K562 (cell line): ENCODE measurements around the gene HNRNPF. TPM values are rescaled to one million over a fixed set of nuclear protein-coding genes. Genes with fewer than 3 reads are reported as not detected.

Source experiments
- CCAR2 ChIP-seq: fragments of 200-400 bp; formaldehyde crosslinking; IDR thresholded peaks from 2 replicates; pipeline ENCODE4 v1.6.1; 2017; ENCODE audit warnings: mild to moderate bottlenecking, low read depth, low read length
- CHD2 ChIP-seq: IDR thresholded peaks from 2 replicates; pipeline ENCODE4 v1.6.1; 2011; ENCODE audit warnings: low read depth, low read length
- CSDE1 ChIP-seq, 2 experiments: fragments of 450-650 bp; IDR thresholded peaks; 2 replicates each; pipeline ENCODE4 v1.6.1; 2016; ENCODE audit warnings: mild to moderate bottlenecking in 1 of 2
- DDX20 ChIP-seq: fragments of 450-650 bp; IDR thresholded peaks from 2 replicates; pipeline ENCODE4 v1.6.1; 2016; ENCODE audit warnings: missing genetic modification characterization, low read depth, mild to moderate bottlenecking, missing compliant biosample characterization, moderate library complexity
- FOXK2 ChIP-seq, 2 experiments: fragments of 450-650 bp; IDR thresholded peaks in 1 of 2; conservative IDR thresholded peaks in 1 of 2; 2 replicates each; pipeline ENCODE4 v1.6.1; 2016; ENCODE audit warnings: low read depth in 2 of 2, mild to moderate bottlenecking in 1 of 2
- GABPB2 ChIP-seq: fragments of 250-450 bp; sonication (Bioruptor Pico); conservative IDR thresholded peaks from 2 replicates; pipeline ENCODE4 v1.5.1; 2021; ENCODE audit warnings: mild to moderate bottlenecking
- HSF4 ChIP-seq: fragments of 250-450 bp; sonication (Bioruptor Pico); IDR thresholded peaks from 2 replicates; pipeline ENCODE4 v2.1.2; 2022; ENCODE audit warnings: mild to moderate bottlenecking, moderate library complexity, borderline replicate concordance
- JUND ChIP-seq, 2 experiments: IDR thresholded peaks; 2 replicates in 1 of 2; 3 replicates in 1 of 2; pipeline ENCODE4 v1.6.1; 2011; ENCODE audit warnings: borderline replicate concordance in 2 of 2, low read depth in 2 of 2, low read length in 2 of 2, improper control_type of control experiment in 1 of 2, missing biosample characterization in 1 of 2, missing genetic modification characterization in 1 of 2, missing genetic modification reagents in 1 of 2
- PML ChIP-seq: IDR thresholded peaks from 2 replicates; pipeline ENCODE4 v1.6.1; 2012; ENCODE audit warnings: low read length, inconsistent platforms
- TAF9B ChIP-seq: fragments of 450-650 bp; IDR thresholded peaks from 2 replicates; pipeline ENCODE4 v1.6.1; 2018; ENCODE audit warnings: mild to moderate bottlenecking; ENCODE audit not compliant: partially characterized antibody
- TCF7 ChIP-seq: sonication (generic); IDR thresholded peaks from 2 replicates; pipeline ENCODE4 v1.6.1; 2016; ENCODE audit warnings: antibody characterized with exemption, borderline replicate concordance
- THRAP3 ChIP-seq: fragments of 450-650 bp; IDR thresholded peaks from 2 replicates; pipeline ENCODE4 v1.6.1; 2016; ENCODE audit warnings: mild to moderate bottlenecking, inconsistent platforms, borderline replicate concordance
- U2AF1 ChIP-seq: fragments of 200-400 bp; formaldehyde crosslinking; optimal IDR thresholded peaks from 2 replicates; pipeline ENCODE3; 2017; ENCODE audit warnings: mild to moderate bottlenecking, low read depth, low read length, moderate library complexity
- ZBTB2 ChIP-seq: fragments of 450-650 bp; IDR thresholded peaks from 2 replicates; pipeline ENCODE4 v1.6.1; 2016; ENCODE audit warnings: antibody characterized with exemption
- polyA plus RNA-seq, 8 experiments: library from polyadenylated mRNA; depleted of rRNA in 4 of 8; stranded (reverse) in 5 of 8; unstranded in 3 of 8; fragments of >200 nt; fragmentation: Nextera tagmentation in 2 of 8; fragmentation: Illumina TruSeq in 1 of 8; extraction: Ambion mirVana in 2 of 8; extraction: Trizol in 1 of 8; gene quantifications; 2 replicates each; pipeline versions ENCODE4 v1.2.1 to v1.2.3, GENCODE V29; 2011 to 2014; ENCODE audit warnings: inconsistent platforms in 1 of 8, missing spikeins in 1 of 8
- total RNA-seq, 7 experiments: library from RNA; depleted of rRNA in 6 of 7; stranded (reverse); fragments of >200 nt in 6 of 7; fragmentation: Illumina TruSeq in 2 of 7; extraction: Trizol in 2 of 7; gene quantifications; 2 replicates each; pipeline versions ENCODE4 v1.2.1 to v1.2.3, GENCODE V29; 2011 to 2021; ENCODE audit warnings: low replicate concordance in 1 of 7
- TF ChIP-seq, protein P1 (sequence below), 2 experiments: fragments of 450-650 bp; IDR thresholded peaks; 2 replicates each; pipeline ENCODE4 v1.6.1; 2016

Gene HNRNPF
- total and polyA plus RNA-seq, 9 of the 15 experiments (the other 6 are each of a cell fraction or from before 2014, with no cell fraction given) = 192 to 489 (median 416) TPM

DNA sequence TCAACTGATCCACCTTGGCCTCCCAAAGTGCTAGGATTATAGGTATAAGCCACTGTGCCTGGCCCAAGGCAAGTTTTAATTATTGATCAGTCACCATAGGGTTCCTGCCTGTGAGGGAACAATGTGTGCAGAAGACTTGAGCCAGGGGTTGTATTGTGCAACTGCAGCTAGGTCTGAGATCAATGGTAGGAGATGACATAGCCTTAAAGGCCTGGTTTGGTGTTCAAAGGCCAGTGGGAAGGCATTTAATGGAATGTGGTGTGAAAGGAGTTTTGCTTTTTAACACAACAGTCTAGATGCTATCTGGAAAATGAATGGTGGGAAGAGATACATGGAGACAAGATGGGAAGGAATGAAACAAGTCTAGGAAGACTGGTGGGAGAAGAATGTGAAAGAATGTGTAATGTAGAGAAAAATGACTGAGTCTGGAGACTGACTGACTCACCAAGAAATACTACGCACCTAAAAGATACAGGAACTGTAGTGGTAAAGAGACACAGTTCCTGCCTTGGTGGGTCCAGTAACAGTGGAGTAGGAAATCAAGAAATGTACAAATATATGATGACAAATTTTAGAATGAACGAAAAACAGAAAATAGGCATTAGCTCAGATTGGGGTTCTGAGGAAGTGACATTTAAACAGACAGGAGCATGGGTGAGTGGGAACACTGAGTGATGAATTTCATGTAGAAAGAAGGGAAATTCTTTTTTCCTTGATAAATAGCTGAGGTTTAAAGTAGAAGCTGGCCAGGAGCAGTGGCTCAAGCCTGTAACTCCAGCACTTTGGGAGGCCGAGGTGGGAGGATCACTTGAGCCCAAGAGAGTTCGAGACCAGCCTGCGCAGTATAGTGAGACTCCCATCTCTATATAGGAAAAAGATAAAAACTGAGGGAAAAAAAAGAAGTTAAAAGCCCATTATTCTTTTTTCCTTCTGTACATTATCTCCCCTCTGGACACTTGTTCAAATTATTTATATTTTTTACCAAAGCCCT, 9.4 kb downstream of the HNRNPF start (continued):
- TF ChIP-seq ZBTB2 (peak; percentile 47; the same call in 1 of the 2 replicates), JUND (IDR thresholded peaks at IDR 0.05; ENCODE audit: borderline replicate concordance, low read depth, low read length) (peak; percentile 4; the same call in 1 of the 2 replicates), JUND (tag; IDR thresholded peaks at IDR 0.05; ENCODE audit: borderline replicate concordance, low read depth, low read length) (no peak), HSF4 (CRISPR knock-in tag) (no peak), GABPB2 (CRISPR knock-in tag) (no peak), TCF7 (no peak), CSDE1 (IDR thresholded peaks at IDR 0.05) (no peak), U2AF1 (no peak), DDX20 (no peak), FOXK2 (conservative IDR thresholded peaks at IDR 0.05 in 1 of 2, IDR thresholded peaks at IDR 0.05 in 1 of 2; ENCODE audit: low read depth in 2 of 2) (peak in 1 of 2 experiments; percentile 31; a peak in 1 of 4 replicates), CCAR2 (no peak), THRAP3 (0 out of 2 replicates have a peak, but pooled peaks have one; percentile 40), CHD2 (no peak), TAF9B (no peak), PML (peak; percentile 49; the same call in 1 of the 2 replicates)
- TF ChIP-seq, protein P1, sequence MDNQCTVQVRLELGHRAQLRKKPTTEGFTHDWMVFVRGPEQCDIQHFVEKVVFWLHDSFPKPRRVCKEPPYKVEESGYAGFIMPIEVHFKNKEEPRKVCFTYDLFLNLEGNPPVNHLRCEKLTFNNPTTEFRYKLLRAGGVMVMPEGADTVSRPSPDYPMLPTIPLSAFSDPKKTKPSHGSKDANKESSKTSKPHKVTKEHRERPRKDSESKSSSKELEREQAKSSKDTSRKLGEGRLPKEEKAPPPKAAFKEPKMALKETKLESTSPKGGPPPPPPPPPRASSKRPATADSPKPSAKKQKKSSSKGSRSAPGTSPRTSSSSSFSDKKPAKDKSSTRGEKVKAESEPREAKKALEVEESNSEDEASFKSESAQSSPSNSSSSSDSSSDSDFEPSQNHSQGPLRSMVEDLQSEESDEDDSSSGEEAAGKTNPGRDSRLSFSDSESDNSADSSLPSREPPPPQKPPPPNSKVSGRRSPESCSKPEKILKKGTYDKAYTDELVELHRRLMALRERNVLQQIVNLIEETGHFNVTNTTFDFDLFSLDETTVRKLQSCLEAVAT (IDR thresholded peaks at IDR 0.05) = peak; percentile 76; a peak in 2 of 4 replicates
- TF ChIP-seq, all 486 proteins: peak for 28
